K562 (cell line): ENCODE results near the gene ANKS1A. TPM values are rescaled to one million over a fixed set of nuclear protein-coding genes. Genes with fewer than 3 reads are reported as not detected.

Source experiments
- ATAC-seq: fragments of 200-7000 bp; cut with Tn5 transposase; 3 replicates; pipeline ENCODE4 v1.9.1; 2020; ENCODE audit warnings: moderate library complexity
- BruUV-seq: library from RNA; stranded (reverse); fragments of 400-500 nt; replicated peaks from 2 replicates; lab custom pipeline; 2021; lab: Mats Ljungman, UMichigan
- CTCF ChIA-PET: fragments of 300-600 bp; formaldehyde crosslinking; extraction: SDS; loops from one replicate; lab custom pipeline; 2021; ENCODE audit warnings: low intra/inter-chr PET ratio; lab: Yijun Ruan, JAX
- POLR2A ChIA-PET: fragments of 300-600, 350-650 bp; sonication (Branson Sonifier 250); formaldehyde crosslinking; extraction: SDS; loops from one replicate; lab custom pipeline; 2021; ENCODE audit warnings: antibody characterized with exemption, inconsistent platforms; lab: Yijun Ruan, JAX
- DNase-seq, 4 experiments: peaks; one replicate each; pipeline versions ENCODE4 v3.0.0 to v3.0.0-alpha.2; 2011 to 2018; ENCODE audit warnings: low spot score in 3 of 4, mixed read lengths in 3 of 4; ENCODE audit errors: extremely low read depth in 1 of 4
- FAIRE-seq: peaks from 2 replicates; lab custom pipeline; 2011; peaks lifted over from hg19 to GRCh38; lab: Jason Lieb, UNC
- H2AFZ ChIP-seq: 2 replicates; pipeline ENCODE4 v1.6.0; 2011; ENCODE audit warnings: low read depth, low read length, control low read depth, inconsistent platforms
- H3K27ac ChIP-seq: fragments of 200-600 bp; 3 replicates; pipeline ENCODE4 v1.8.0; 2011; ENCODE audit warnings: low read depth, mild to moderate bottlenecking, control low read depth, inconsistent platforms, low read length, moderate library complexity, mixed read lengths; ENCODE audit errors: extremely low read depth
- H3K27me3 ChIP-seq, 2 experiments: fragments of 300-600 bp in 1 of 2; 2 replicates in 1 of 2; 3 replicates in 1 of 2; pipeline versions ENCODE4 v1.6.0 to v1.8.0; 2011; ENCODE audit warnings: inconsistent platforms in 2 of 2, low read length in 2 of 2, mild to moderate bottlenecking in 1 of 2, mixed read lengths in 1 of 2, moderate library complexity in 1 of 2; ENCODE audit not compliant: control insufficient read depth in 2 of 2, insufficient read depth in 2 of 2
- H3K36me3 ChIP-seq: fragments of 300-600 bp; 3 replicates; pipeline ENCODE4 v1.8.0; 2011; ENCODE audit warnings: mild to moderate bottlenecking, low read length, inconsistent platforms; ENCODE audit not compliant: control insufficient read depth, insufficient read depth
- H3K4me1 ChIP-seq, 2 experiments: fragments of 200-600 bp in 1 of 2; replicated peaks in 1 of 2; 2 replicates in 1 of 2; 3 replicates in 1 of 2; pipeline versions ENCODE4 v1.5.1 to v1.8.0; 2011; ENCODE audit warnings: inconsistent platforms in 2 of 2, low read length in 2 of 2, mild to moderate bottlenecking in 1 of 2, mixed read lengths in 1 of 2, moderate library complexity in 1 of 2; ENCODE audit not compliant: control insufficient read depth in 2 of 2, insufficient read depth in 2 of 2
- H3K4me2 ChIP-seq: 2 replicates; pipeline ENCODE4 v1.6.1; 2011; ENCODE audit warnings: low read length, control low read depth, inconsistent platforms, mixed read lengths; ENCODE audit not compliant: insufficient read depth
- H3K4me3 ChIP-seq: fragments of 200-600 bp; sonication (generic), shearing (Covaris generic); 2 replicates; pipeline ENCODE4 v1.5.1; 2016; ENCODE audit warnings: control low read depth, inconsistent platforms
- H3K79me2 ChIP-seq: fragments of 200-600 bp; 3 replicates; pipeline ENCODE4 v1.8.0; 2011; ENCODE audit warnings: low read length, inconsistent platforms; ENCODE audit not compliant: control insufficient read depth, insufficient read depth
- H3K9ac ChIP-seq, 2 experiments: 2 replicates each; pipeline versions ENCODE4 v1.6.0 to v1.6.1; 2011; ENCODE audit warnings: low read depth in 2 of 2, low read length in 2 of 2, control low read depth in 1 of 2, inconsistent platforms in 1 of 2, mild to moderate bottlenecking in 1 of 2, mixed read lengths in 1 of 2; ENCODE audit not compliant: insufficient read depth in 1 of 2
- H3K9me1 ChIP-seq: one replicate; pipeline ENCODE4 v1.6.0; 2011; ENCODE audit warnings: inconsistent platforms, mild to moderate bottlenecking, low read length, moderate library complexity; ENCODE audit not compliant: control insufficient read depth, insufficient read depth
- H3K9me3 ChIP-seq: replicated peaks from 2 replicates; pipeline ENCODE4 v1.5.1; 2011; ENCODE audit warnings: low read depth, low read length, inconsistent platforms; ENCODE audit not compliant: control insufficient read depth, insufficient read depth
- H4K20me1 ChIP-seq: replicated peaks from 2 replicates; pipeline ENCODE4 v1.6.1; 2011; ENCODE audit warnings: low read length, inconsistent platforms, mixed read lengths; ENCODE audit not compliant: control insufficient read depth, insufficient read depth
- CBFA2T3 ChIP-seq: fragments of 450-650 bp; IDR thresholded peaks from 2 replicates; pipeline ENCODE4 v1.6.1; 2017
- GATA2 ChIP-seq: sonication (generic); formaldehyde crosslinking; IDR thresholded peaks from 2 replicates; pipeline ENCODE4 v1.4.0; 2020; ENCODE audit warnings: mild to moderate bottlenecking, missing genetic modification reagents
- HBP1 ChIP-seq: fragments of 450-650 bp; formaldehyde crosslinking; IDR thresholded peaks from 2 replicates; pipeline ENCODE4 v1.4.0; 2022; ENCODE audit warnings: missing genetic modification characterization
- HDAC1 ChIP-seq, 2 experiments: fragments of 450-650 bp; IDR thresholded peaks; 2 replicates each; pipeline ENCODE4 v1.6.1; 2016 to 2017; ENCODE audit warnings: inconsistent platforms in 1 of 2, mild to moderate bottlenecking in 1 of 2, moderate library complexity in 1 of 2
- HOMEZ ChIP-seq: fragments of 250-450 bp; sonication (Bioruptor Pico); IDR thresholded peaks from 2 replicates; pipeline ENCODE4 v1.4.0; 2020; ENCODE audit warnings: mild to moderate bottlenecking, moderate library complexity
- KDM1A ChIP-seq, 2 experiments: fragments of 450-650 bp; IDR thresholded peaks; 2 replicates each; pipeline ENCODE4 v1.6.1; 2016; ENCODE audit warnings: mild to moderate bottlenecking in 2 of 2
- OTX1 ChIP-seq: fragments of 450-650 bp; formaldehyde crosslinking; IDR thresholded peaks from 2 replicates; pipeline ENCODE4 v1.4.0; 2022; ENCODE audit warnings: mild to moderate bottlenecking
- THRB ChIP-seq: fragments of 450-650 bp; formaldehyde crosslinking; conservative IDR thresholded peaks from 2 replicates; pipeline ENCODE4 v1.4.0; 2022; ENCODE audit warnings: mild to moderate bottlenecking, missing genetic modification characterization
- WHSC1 ChIP-seq: IDR thresholded peaks from one replicate; pipeline ENCODE4 v1.6.1; 2012; ENCODE audit warnings: low read length, control low read depth, inconsistent platforms
- ZBTB26 ChIP-seq: fragments of 450-650 bp; formaldehyde crosslinking; IDR thresholded peaks from 2 replicates; pipeline ENCODE4 v1.4.0; 2022; ENCODE audit warnings: missing genetic modification characterization
- ZNF398 ChIP-seq: fragments of 250-450 bp; sonication (Bioruptor Pico); IDR thresholded peaks from 2 replicates; pipeline ENCODE4 v1.8.0; 2021; ENCODE audit warnings: moderate library complexity, mild to moderate bottlenecking, inconsistent platforms
- ZNF717 ChIP-seq: fragments of 250-450 bp; sonication (Bioruptor Pico); IDR thresholded peaks from 2 replicates; pipeline ENCODE4 v1.5.0; 2021
- WGBS: fragments of 100-300 bp; shearing (Covaris generic); methylation state at CpG from one replicate; pipeline ENCODE4 v1.1.6; 2016; ENCODE audit warnings: low coverage, mixed read lengths; ENCODE audit not compliant: insufficient coverage; ENCODE audit errors: missing lambda C conversion rate; 5-methylcytosine and 5-hydroxymethylcytosine counted together
- in situ Hi-C: fragments of 300-500 bp; cut with MboI; formaldehyde crosslinking; loops from 4 replicates; pipeline ENCODE4 v1.15.0; 2018; ENCODE audit warnings: inconsistent platforms, mixed read lengths
- intact Hi-C: fragments of 100-400 bp; cut with micrococcal nuclease; formaldehyde crosslinking; loops from 2 replicates; pipeline ENCODE4 v1.14.2; 2022
- polyA plus RNA-seq, 8 experiments: library from polyadenylated mRNA; depleted of rRNA in 4 of 8; stranded (reverse) in 5 of 8; unstranded in 3 of 8; fragments of >200 nt; fragmentation: Nextera tagmentation in 2 of 8; fragmentation: Illumina TruSeq in 1 of 8; extraction: Ambion mirVana in 2 of 8; extraction: Trizol in 1 of 8; gene quantifications; 2 replicates each; pipeline versions ENCODE4 v1.2.1 to v1.2.3, GENCODE V29; 2011 to 2014; ENCODE audit warnings: inconsistent platforms in 1 of 8, missing spikeins in 1 of 8
- total RNA-seq, 7 experiments: library from RNA; depleted of rRNA in 6 of 7; stranded (reverse); fragments of >200 nt in 6 of 7; fragmentation: Illumina TruSeq in 2 of 7; extraction: Trizol in 2 of 7; gene quantifications; 2 replicates each; pipeline versions ENCODE4 v1.2.1 to v1.2.3, GENCODE V29; 2011 to 2021; ENCODE audit warnings: low replicate concordance in 1 of 7

The ANKS1A gene
- total and polyA plus RNA-seq, 9 of the 15 experiments (the other 6 are each of a cell fraction or from before 2014, with no cell fraction given): 1.1 to 13.8 (median 5.3) TPM

- intact Hi-C loops (no loop called here), in situ Hi-C loops (no loop called here)
- Histone ChIP-seq H3K4me2 (no peak overlapping the region), H3K27ac (no peak overlapping the region), H3K9me3 (no peaks in the 10 kb centered on the region), H4K20me1 (peaks cover 12% of the 10 kb centered on the region), H3K4me1 (no peaks in the 10 kb centered on the region), H3K9ac (no peak overlapping the region), H3K27me3 (no peaks in the 10 kb centered on the region), H2AFZ (no peak overlapping the region), H3K4me3 (no peak overlapping the region), H3K79me2 (no peaks in the 10 kb centered on the region), H3K36me3 (no peaks in the 10 kb centered on the region), H3K9me1 (no peaks in the 10 kb centered on the region)
- ChIA-PET CTCF (no interaction called here), POLR2A (no interaction called here)
- BruUV-seq: no TSS peak
- FAIRE-seq: no peak
- ATAC-seq: no peak
- DNase-seq: no peak
- 21% methylated on average over 4 of the region's 4 CpGs for WGBS
- TF ChIP-seq HBP1 (CRISPR knock-in tag) (0 out of 2 replicates have a peak, but pooled peaks have one; percentile 43), OTX1 (0 out of 2 replicates have a peak, but pooled peaks have one; percentile 35), HOMEZ (CRISPR knock-in tag) (no peak), ZNF398 (no peak), CBFA2T3 (no peak), ZNF717 (CRISPR knock-in tag) (no peak), KDM1A (IDR thresholded peaks at IDR 0.05) (peak in 1 of 2 experiments; percentile 84; a peak in 2 of 4 replicates), ZBTB26 (peak; percentile 77; the same call in 1 of the 2 replicates), WHSC1 (no peak), GATA2 (no peak), HDAC1 (IDR thresholded peaks at IDR 0.05) (0 out of 4 replicates have a peak, but pooled peaks of 1 of the 2 experiments have one; percentile 14), THRB (CRISPR knock-in tag) (0 out of 2 replicates have a peak, but pooled peaks have one; percentile 57)
Observed at GRCh38 chr6:34929241-34929978, 40.4 kb downstream of the ANKS1A start.
